Regular cardiac myocyte (primary cell): ENCODE measurements around the gene TYMP. TPM values are rescaled to one million over a fixed set of nuclear protein-coding genes. Genes with fewer than 3 reads are reported as not detected.

ENCODE experiments used
- total RNA-seq: library from RNA; depleted of rRNA; stranded (reverse); fragments of >200 nt; gene quantifications from 2 replicates; pipeline ENCODE4 v1.2.3, GENCODE V29; 2014

The TYMP gene
- 7.1 and 13.5 TPM in 2 replicates for total RNA-seq

GRCh38 chr22:50529897-50530579 lies at the start of gene TYMP:
TSS of gene TYMP (minus strand) at chr22:50530012. CDS start at chr22:50529709, 303 bp downstream.

GRCh38 chr22:50577987-50578775 lies 48.4 kb upstream of the TYMP start, which contains the start of gene CPT1B:
TSS of gene CPT1B (minus strand) at chr22:50578427. CDS start at chr22:50577915, 512 bp downstream.

GRCh38 chr22:50562523-50563412 lies 33.0 kb upstream of the TYMP start, which contains the start of gene SYCE3:
TSS of gene SYCE3 (minus strand) at chr22:50562919. CDS start at chr22:50556405, 6,514 bp downstream.

GRCh38 chr22:50545522-50546325 lies 15.9 kb upstream of the TYMP start, which contains the start of gene KLHDC7B:
TSS of gene KLHDC7B (plus strand) at chr22:50545899. CDS start at chr22:50546244, 345 bp downstream.

GRCh38 chr22:50525104-50525857 lies 4.5 kb downstream of the TYMP start, which contains the start of gene SCO2:
TSS of gene SCO2 (minus strand) at chr22:50525598. CDS start at chr22:50524411, 1,187 bp downstream.

GRCh38 chr22:50507991-50508884 lies 21.6 kb downstream of the TYMP start, which contains the start of gene NCAPH2:
TSS of gene NCAPH2 (plus strand) at chr22:50508224. CDS start at chr22:50508338, 114 bp downstream.

GRCh38 chr22:50507421-50507990 lies 22.3 kb downstream of the TYMP start, which contains the start of gene LMF2:
TSS of gene LMF2 (minus strand) at chr22:50507702. CDS start at chr22:50507675, 27 bp downstream.

GRCh38 chr22:50486561-50487289 lies 43.1 kb downstream of the TYMP start, which contains the start of gene MIOX:
TSS of gene MIOX (plus strand) at chr22:50486859. CDS start at chr22:50486898, 39 bp downstream.

GRCh38 chr22:50481440-50482106 lies 48.2 kb downstream of the TYMP start, which contains the start of gene ADM2:
TSS of gene ADM2 (plus strand) at chr22:50481543. CDS start at chr22:50481848, 305 bp downstream.

Other genes starting within 250 kb of the TYMP start
- gene PLXNB2, start 222.4 kb downstream of the TYMP start, total RNA-seq, result 85.1 and 109 TPM in 2 replicates
- 1.3 and 2.0 TPM in 2 replicates for gene DENND6B, start 203.0 kb downstream of the TYMP start, total RNA-seq
- 45.9 and 57.1 TPM in 2 replicates for gene PPP6R2, start 186.7 kb downstream of the TYMP start, total RNA-seq
- 60.0 and 64.2 TPM in 2 replicates for gene SBF1, start 55.0 kb downstream of the TYMP start, total RNA-seq
- gene ADM2, start 48.5 kb downstream of the TYMP start, total RNA-seq, result 0.58 and 1.1 TPM in 2 replicates
- gene MIOX, start 43.2 kb downstream of the TYMP start, total RNA-seq, result under 0.01 TPM in 1 of 2 replicates, not detected in the other
- gene LMF2, start 22.3 kb downstream of the TYMP start, total RNA-seq, result 30.7 and 54.3 TPM in 2 replicates
- gene NCAPH2, start 21.8 kb downstream of the TYMP start, total RNA-seq, result 18.3 and 55.2 TPM in 2 replicates
- gene SCO2, start 4.4 kb downstream of the TYMP start, total RNA-seq, result 0.56 and 5.4 TPM in 2 replicates
- gene KLHDC7B, start 15.9 kb upstream of the TYMP start, total RNA-seq, result under 0.01 TPM in 2 replicates
- not detected in 2 replicates for gene SYCE3, start 32.9 kb upstream of the TYMP start, total RNA-seq
- 0.96 and 3.9 TPM in 2 replicates for gene CPT1B, start 48.4 kb upstream of the TYMP start, total RNA-seq
- gene CHKB, start 52.8 kb upstream of the TYMP start, total RNA-seq, result 14.0 and 24.5 TPM in 2 replicates
- under 0.01 TPM in 2 replicates for gene MAPK8IP2, start 70.8 kb upstream of the TYMP start, total RNA-seq
- gene ARSA, start 98.1 kb upstream of the TYMP start, total RNA-seq, result 6.9 and 19.4 TPM in 2 replicates
- 0.19 and 0.28 TPM in 2 replicates for gene SHANK3, start 142.8 kb upstream of the TYMP start, total RNA-seq
- not detected in 2 replicates for gene ACR, start 208.2 kb upstream of the TYMP start, total RNA-seq